CD4-positive, alpha-beta T cell treated with Interleukin-15 for 1 hour (primary cell): ENCODE results near the gene CNTNAP2.

Experiments used
- DNase-seq: peaks from one replicate; pipeline ENCODE4 v3.0.0-alpha.2; 2020

The CNTNAP2 gene

GRCh38 chr7:147296201-147296600 lies 1179.6 kb downstream of the CNTNAP2 start:
- DNase-seq = no peak

GRCh38 chr7:147296986-147297385 lies 1180.4 kb downstream of the CNTNAP2 start:
- no peak for DNase-seq

GRCh38 chr7:147298611-147299043 lies 1182.0 kb downstream of the CNTNAP2 start:
- no peak for DNase-seq

- no peak for DNase-seq
Measured at GRCh38 chr7:147300293-147300692, 1183.7 kb downstream of the CNTNAP2 start.

- no peak for DNase-seq
Measured at GRCh38 chr7:147304376-147304775, 1187.8 kb downstream of the CNTNAP2 start.

GRCh38 chr7:147305827-147306226 lies 1189.2 kb downstream of the CNTNAP2 start:
- DNase-seq = no peak

GRCh38 chr7:147308539-147308938 lies 1191.9 kb downstream of the CNTNAP2 start:
- no peak for DNase-seq

GRCh38 chr7:147311336-147311735 lies 1194.7 kb downstream of the CNTNAP2 start:
- DNase-seq = no peak

- DNase-seq = no peak
Measured at GRCh38 chr7:147321504-147321903, 1204.9 kb downstream of the CNTNAP2 start.

GRCh38 chr7:147332988-147333387 lies 1216.4 kb downstream of the CNTNAP2 start:
- no peak for DNase-seq

- DNase-seq = no peak
Measured at GRCh38 chr7:147363101-147363500, 1246.5 kb downstream of the CNTNAP2 start.

- no peak for DNase-seq
Measured at GRCh38 chr7:147376192-147376591, 1259.6 kb downstream of the CNTNAP2 start.

GRCh38 chr7:147380926-147381325 lies 1264.3 kb downstream of the CNTNAP2 start:
- no peak for DNase-seq

GRCh38 chr7:147394329-147394728 lies 1277.7 kb downstream of the CNTNAP2 start:
- no peak for DNase-seq

GRCh38 chr7:147400221-147400689 lies 1283.7 kb downstream of the CNTNAP2 start:
- no peak for DNase-seq

- no peak for DNase-seq
Measured at GRCh38 chr7:147400925-147401324, 1284.3 kb downstream of the CNTNAP2 start.

GRCh38 chr7:147405621-147406020 lies 1289.0 kb downstream of the CNTNAP2 start:
- no peak for DNase-seq

GRCh38 chr7:147406521-147407135 lies 1290.0 kb downstream of the CNTNAP2 start:
- no peak for DNase-seq

- DNase-seq = no peak
Measured at GRCh38 chr7:147411096-147411495, 1294.5 kb downstream of the CNTNAP2 start.

- DNase-seq = no peak
Measured at GRCh38 chr7:147412109-147412508, 1295.5 kb downstream of the CNTNAP2 start.

- DNase-seq = no peak
Measured at GRCh38 chr7:147412782-147413556, 1296.4 kb downstream of the CNTNAP2 start.

GRCh38 chr7:147413557-147413870 lies 1296.9 kb downstream of the CNTNAP2 start:
- no peak for DNase-seq

GRCh38 chr7:147415991-147416390 lies 1299.4 kb downstream of the CNTNAP2 start:
- no peak for DNase-seq

- no peak for DNase-seq
Measured at GRCh38 chr7:147418966-147419365, 1302.4 kb downstream of the CNTNAP2 start.

GRCh38 chr7:147423875-147424274 lies 1307.3 kb downstream of the CNTNAP2 start:
- no peak for DNase-seq
